IMR-90 (cell line): Measurements from ENCODE around the gene ALPK3. TPM values are rescaled to one million over a fixed set of nuclear protein-coding genes. Genes with fewer than 3 reads are reported as not detected.

Experiments used
- ATAC-seq: fragments of 200-7000 bp; cut with Tn5 transposase; 2 replicates; pipeline ENCODE4 v1.9.1; 2020; ENCODE audit warnings: low read depth, mild to moderate bottlenecking, moderate library complexity
- BruUV-seq: library from RNA; stranded (reverse); fragments of 400-500 nt; replicated peaks from 2 replicates; lab custom pipeline; 2021; lab: Mats Ljungman, UMichigan
- CTCF ChIA-PET: fragments of 300-600 bp; formaldehyde crosslinking; extraction: SDS; loops from one replicate; lab custom pipeline; 2021; ENCODE audit warnings: antibody characterized with exemption; lab: Yijun Ruan, JAX
- POLR2A ChIA-PET: fragments of 300-600 bp; sonication (Branson Sonifier 250); formaldehyde crosslinking; loops from one replicate; lab custom pipeline; 2022; ENCODE audit warnings: antibody characterized with exemption; ENCODE audit not compliant: unreplicated experiment; lab: Charles Lee
- DNase-seq: peaks from one replicate; pipeline ENCODE4 v3.0.0; 2013
- H2AFZ ChIP-seq: replicated peaks from 2 replicates; pipeline ENCODE3; 2013; ENCODE audit warnings: low read length, mild to moderate bottlenecking; ENCODE audit not compliant: poor library complexity
- H2AK5ac ChIP-seq: 2 replicates; pipeline ENCODE4 v1.6.1; 2013; ENCODE audit warnings: low read depth, low read length, inconsistent platforms
- H2AK9ac ChIP-seq: replicated peaks from 2 replicates; pipeline ENCODE3; 2013; ENCODE audit warnings: mild to moderate bottlenecking, low read depth, low read length, moderate library complexity; ENCODE audit not compliant: poor library complexity
- H2BK120ac ChIP-seq: 2 replicates; pipeline ENCODE4 v1.6.1; 2013; ENCODE audit warnings: low read depth, low read length, inconsistent platforms
- H2BK15ac ChIP-seq: 3 replicates; pipeline ENCODE4 v1.6.1; 2013; ENCODE audit warnings: low read depth, low read length, inconsistent platforms
- H2BK20ac ChIP-seq: 2 replicates; pipeline ENCODE4 v1.6.1; 2013; ENCODE audit warnings: low read depth, mild to moderate bottlenecking, inconsistent platforms, low read length, moderate library complexity
- H2BK5ac ChIP-seq: 2 replicates; pipeline ENCODE4 v1.6.1; 2013; ENCODE audit warnings: mild to moderate bottlenecking, low read depth, low read length, inconsistent platforms; ENCODE audit not compliant: poor library complexity, severe bottlenecking
- H3K14ac ChIP-seq: replicated peaks from 2 replicates; pipeline ENCODE4 v1.6.1; 2013; ENCODE audit warnings: low read depth, low read length, inconsistent platforms
- H3K18ac ChIP-seq: 2 replicates; pipeline ENCODE4 v1.6.1; 2013; ENCODE audit warnings: low read depth, low read length, control low read depth
- H3K23ac ChIP-seq: 2 replicates; pipeline ENCODE4 v1.6.1; 2013; ENCODE audit warnings: low read depth, low read length, inconsistent platforms
- H3K27ac ChIP-seq: 2 replicates; pipeline ENCODE4 v1.5.1; 2013; ENCODE audit warnings: mild to moderate bottlenecking, control low read depth, low read length; ENCODE audit not compliant: insufficient read depth
- H3K27me3 ChIP-seq: 2 replicates; pipeline ENCODE4 v1.6.1; 2013; ENCODE audit warnings: low read length; ENCODE audit not compliant: control insufficient read depth, insufficient read depth
- H3K36me3 ChIP-seq: 2 replicates; pipeline ENCODE4 v1.6.1; 2013; ENCODE audit warnings: low read length, mixed read lengths; ENCODE audit not compliant: control insufficient read depth, insufficient read depth
- H3K4ac ChIP-seq: 2 replicates; pipeline ENCODE4 v1.6.1; 2013; ENCODE audit warnings: low read depth, low read length, inconsistent platforms
- H3K4me1 ChIP-seq: 2 replicates; pipeline ENCODE4 v1.6.1; 2013; ENCODE audit warnings: low read length, mixed read lengths; ENCODE audit not compliant: control insufficient read depth, insufficient read depth
- H3K4me2 ChIP-seq: 2 replicates; pipeline ENCODE4 v1.6.1; 2013; ENCODE audit warnings: low read depth, mild to moderate bottlenecking, control low read depth, low read length, moderate library complexity
- H3K4me3 ChIP-seq: 2 replicates; pipeline ENCODE4 v1.5.1; 2013; ENCODE audit warnings: low read depth, mild to moderate bottlenecking, control low read depth, low read length, moderate library complexity; ENCODE audit not compliant: insufficient read depth
- H3K56ac ChIP-seq: 2 replicates; pipeline ENCODE4 v1.6.1; 2013; ENCODE audit warnings: low read length, inconsistent platforms; ENCODE audit not compliant: insufficient read depth; ENCODE audit errors: extremely low read depth
- H3K79me1 ChIP-seq, 2 experiments: 2 replicates each; pipeline ENCODE4 v1.6.1; 2013; ENCODE audit warnings: low read length in 2 of 2, inconsistent platforms in 1 of 2, low read depth in 1 of 2
- H3K9ac ChIP-seq: 2 replicates; pipeline ENCODE4 v1.6.1; 2013; ENCODE audit warnings: low read depth, low read length, control low read depth
- H3K9me1 ChIP-seq: 2 replicates; pipeline ENCODE4 v1.6.1; 2013; ENCODE audit warnings: low read length, inconsistent platforms; ENCODE audit not compliant: insufficient read depth
- H3K9me3 ChIP-seq: 2 replicates; pipeline ENCODE4 v1.6.1; 2013; ENCODE audit warnings: low read length; ENCODE audit not compliant: control insufficient read depth, insufficient read depth
- H4K20me1 ChIP-seq: 2 replicates; pipeline ENCODE4 v1.6.1; 2013; ENCODE audit warnings: low read length, inconsistent platforms; ENCODE audit not compliant: insufficient read depth
- H4K5ac ChIP-seq: 2 replicates; pipeline ENCODE4 v1.6.1; 2013; ENCODE audit warnings: mild to moderate bottlenecking, low read depth, low read length, control low read depth
- H4K8ac ChIP-seq, 2 experiments: 2 replicates each; pipeline ENCODE4 v1.6.1; 2013; ENCODE audit warnings: low read depth in 2 of 2, low read length in 2 of 2, control low read depth in 1 of 2, inconsistent platforms in 1 of 2
- H4K91ac ChIP-seq: 2 replicates; pipeline ENCODE4 v1.6.1; 2013; ENCODE audit warnings: low read depth, low read length, inconsistent platforms; ENCODE audit not compliant: insufficient read depth
- MAFK ChIP-seq: IDR thresholded peaks from 2 replicates; pipeline ENCODE4 v1.6.1; 2012; ENCODE audit warnings: low read depth, low read length, improper control_type of control experiment
- MAZ ChIP-seq: IDR thresholded peaks from 2 replicates; pipeline ENCODE4 v1.6.1; 2012; ENCODE audit warnings: low read depth, mild to moderate bottlenecking, low read length, improper control_type of control experiment, moderate library complexity, borderline replicate concordance
- NFE2L2 ChIP-seq: fragments of 150-350 bp; IDR thresholded peaks from 2 replicates; pipeline ENCODE4 v1.6.1; 2016; ENCODE audit warnings: low read depth, mild to moderate bottlenecking, low read length
- RAD21 ChIP-seq: IDR thresholded peaks from 2 replicates; pipeline ENCODE4 v1.6.1; 2012; ENCODE audit warnings: low read length, improper control_type of control experiment
- SMC3 ChIP-seq: fragments of 150-350 bp; IDR thresholded peaks from 2 replicates; pipeline ENCODE4 v1.6.1; 2016; ENCODE audit warnings: low read depth, mild to moderate bottlenecking, antibody characterized with exemption, low read length, moderate library complexity
- WGBS, 2 experiments: methylation state at CpG; one replicate each; pipeline versions ENCODE4 v1.1.5 to v1.1.7; 2013; ENCODE audit warnings: missing lambda C conversion rate in 2 of 2; ENCODE audit not compliant: insufficient read length in 1 of 2; ENCODE audit errors: extremely low coverage in 2 of 2; 5-methylcytosine and 5-hydroxymethylcytosine counted together
- dilution Hi-C: fragments of 300-500 bp; cut with HindIII; formaldehyde crosslinking; loops from one replicate; pipeline ENCODE4 v1.14.3; 2018; ENCODE audit warnings: low sequenced_read_pairs; ENCODE audit not compliant: unreplicated experiment
- in situ Hi-C: fragments of 300-500 bp; cut with MboI; formaldehyde crosslinking; loops from 3 replicates; pipeline ENCODE4 v1.14.3; 2019; ENCODE audit warnings: low sequenced_read_pairs, inconsistent platforms, mixed read lengths
- intact Hi-C: fragments of 100-400 bp; cut with micrococcal nuclease; formaldehyde crosslinking; loops from 2 replicates; pipeline ENCODE4 v1.10.0; 2022
- polyA plus RNA-seq, 3 experiments: library from polyadenylated mRNA; depleted of rRNA; stranded (reverse); fragments of >200 nt; gene quantifications; 2 replicates each; pipeline ENCODE4 v1.2.3, GENCODE V29; 2012; ENCODE audit warnings: low replicate concordance in 1 of 3
- total RNA-seq: library from RNA; depleted of rRNA; stranded (reverse); fragments of >200 nt; gene quantifications from 2 replicates; pipeline ENCODE4 v1.2.3, GENCODE V29; 2012

Gene ALPK3
- total and polyA plus RNA-seq, 2 of the 4 experiments (the other 2 are of a cell fraction), result under 0.01 to 0.26 TPM

- Histone ChIP-seq H4K91ac (no peak overlapping the region), H2AK9ac (no peak overlapping the region), H4K5ac (no peak overlapping the region), H4K20me1 (no peaks in the 10 kb centered on the region), H3K27ac (no peak overlapping the region), H2AK5ac (no peak overlapping the region), H3K18ac (no peak overlapping the region), H3K27me3 (peaks cover 40% of the 10 kb centered on the region), H3K4me2 (no peak overlapping the region), H2AFZ (no peak overlapping the region), H3K36me3 (no peaks in the 10 kb centered on the region), H3K56ac (no peak overlapping the region; the same call in 1 of the 2 replicates), H3K23ac (no peak overlapping the region), H3K4me1 (no peaks in the 10 kb centered on the region), H3K14ac (no peak overlapping the region), H2BK20ac (no peak overlapping the region), H3K4ac (no peak overlapping the region), H3K79me1 (no peaks in the 10 kb centered on the region), H3K9me3 (no peaks in the 10 kb centered on the region), H4K8ac (no peak overlapping the region), H3K4me3 (no peak overlapping the region), H2BK15ac (no peak overlapping the region), H3K9me1 (no peaks in the 10 kb centered on the region), H2BK120ac (no peak overlapping the region), H3K9ac (no peak overlapping the region), H2BK5ac (no peak overlapping the region)
- WGBS, 2 experiments, result no CpG with 5 or more reads among the region's 1 CpG
- POLR2A ChIA-PET, result no interaction called here
- CTCF ChIA-PET, result no interaction called here
- in situ Hi-C loops (no loop called here), dilution Hi-C loops (no loop called here), intact Hi-C loops (no loop called here)
- no peak for TF ChIP-seq SMC3
- TF ChIP-seq MAZ, result no peak
- TF ChIP-seq MAFK, result no peak
- TF ChIP-seq RAD21, result no peak
- TF ChIP-seq NFE2L2, result no peak
- BruUV-seq, result no TSS peak
- DNase-seq (no peak), ATAC-seq (no peak)
These were observed 69.8 kb downstream of the ALPK3 start for GRCh38 chr15:84886984-84887299.
